Skeletal muscle cell (primary cell): ENCODE measurements around the gene POM121.
"Not testable (repeated sequence)": the region's sequence is repeated elsewhere in the genome, so short reads cannot be mapped to it uniquely, and the experiment has no call there.

Source experiments
- DNase-seq: peaks from one replicate; pipeline ENCODE4 v3.0.0-alpha.2; 2010; ENCODE audit warnings: low read depth
- H3K4me3 ChIP-seq: 2 replicates; pipeline ENCODE4 v1.5.1; 2011; ENCODE audit warnings: low read depth, mild to moderate bottlenecking, control low read depth, low read length, moderate library complexity

POM121 gene

DNA sequence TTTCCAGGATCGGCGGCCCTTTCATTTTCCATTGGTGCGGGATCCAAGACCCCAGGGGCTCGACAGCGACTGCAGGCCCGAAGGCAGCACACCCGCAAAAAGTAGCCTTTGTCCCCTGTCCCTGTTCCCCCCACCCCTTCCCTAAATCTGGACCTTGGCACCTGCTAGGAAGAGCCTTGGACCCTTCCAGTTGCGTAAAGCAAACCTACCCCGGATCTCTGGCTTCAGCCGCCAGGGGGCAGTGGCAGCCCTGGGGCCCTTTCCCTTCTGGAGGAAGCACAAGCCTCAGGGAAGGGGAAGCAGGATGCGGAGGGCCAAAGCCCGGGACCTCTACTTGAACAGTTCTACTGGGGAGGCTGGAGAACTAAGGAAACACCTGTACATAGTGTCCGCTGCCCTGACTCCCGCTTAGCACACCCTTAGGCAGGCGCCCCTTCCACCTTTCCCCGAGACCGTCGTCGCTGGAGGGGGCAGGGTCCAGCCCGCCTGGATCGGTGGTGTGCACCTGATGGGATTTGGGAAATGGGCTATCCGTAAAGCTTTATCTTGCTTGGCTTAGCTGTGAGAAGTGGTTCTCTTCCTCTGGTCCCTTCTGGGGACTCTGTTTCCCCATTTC lies 21.3 kb downstream of the POM121 start:
- DNase-seq, H3K4me3 ChIP-seq: not testable (repeated sequence)

DNA sequence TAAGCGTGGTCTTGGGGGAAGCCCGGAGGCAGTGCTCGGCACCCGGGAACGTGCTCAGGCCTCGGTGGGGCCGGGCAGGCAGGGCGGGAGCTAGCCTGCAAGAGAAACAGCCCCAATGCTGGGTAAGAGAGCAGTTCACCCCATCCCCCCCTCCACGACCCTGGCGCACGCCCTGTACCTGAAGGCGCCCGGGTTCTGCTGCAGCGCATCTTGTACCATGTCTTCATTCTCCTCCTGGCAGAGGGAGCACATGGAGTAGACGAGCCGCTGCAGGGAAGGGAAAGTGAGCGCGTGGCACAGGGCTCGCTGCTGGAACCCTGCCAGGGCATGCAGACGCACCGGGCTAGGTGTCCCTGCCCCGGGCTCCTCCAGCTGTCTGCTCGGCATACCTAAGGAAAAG lies 23.8 kb downstream of the POM121 start:
- not testable (repeated sequence) for H3K4me3 ChIP-seq, DNase-seq

DNA sequence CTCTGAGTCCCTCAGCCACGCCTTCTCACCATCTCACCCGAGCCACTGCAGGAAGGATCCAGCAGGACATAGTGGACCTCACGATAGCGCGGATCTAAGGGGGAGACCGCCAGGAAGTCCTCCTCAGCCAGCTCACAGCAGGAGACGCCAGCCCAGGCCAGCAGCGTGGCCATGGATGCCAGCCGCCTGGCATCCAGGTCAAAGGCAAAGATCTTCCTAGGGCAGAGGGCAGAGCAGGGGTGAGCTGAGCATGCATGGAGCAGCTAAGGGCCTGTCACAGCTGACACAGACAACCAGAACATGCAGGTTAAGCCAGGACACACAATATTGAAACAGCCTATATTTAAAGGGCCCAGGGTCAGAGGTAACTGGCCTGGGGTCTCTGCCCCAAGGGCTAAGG lies 24.4 kb downstream of the POM121 start:
- not testable (repeated sequence) for H3K4me3 ChIP-seq, DNase-seq

DNA sequence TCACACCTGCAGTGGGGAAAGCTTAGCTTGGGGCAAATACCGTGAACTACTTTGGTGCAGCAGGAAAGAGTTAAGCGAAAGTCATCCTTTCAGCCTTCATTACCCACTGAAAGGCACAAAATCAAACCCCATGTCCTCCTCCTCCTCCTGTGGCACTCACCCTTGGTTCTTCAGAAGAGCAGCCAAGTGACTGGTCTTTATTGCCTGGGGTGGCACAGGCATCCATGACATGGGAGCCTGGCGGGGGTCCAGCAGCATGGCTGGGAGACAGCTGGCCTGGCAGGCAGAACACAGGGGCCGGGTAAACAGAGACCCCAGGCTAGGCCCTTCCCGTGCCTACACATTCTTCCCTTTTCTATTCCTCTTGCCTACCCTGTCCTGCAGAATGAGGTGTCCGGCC lies 24.8 kb downstream of the POM121 start:
- DNase-seq, result not testable (repeated sequence)

DNA sequence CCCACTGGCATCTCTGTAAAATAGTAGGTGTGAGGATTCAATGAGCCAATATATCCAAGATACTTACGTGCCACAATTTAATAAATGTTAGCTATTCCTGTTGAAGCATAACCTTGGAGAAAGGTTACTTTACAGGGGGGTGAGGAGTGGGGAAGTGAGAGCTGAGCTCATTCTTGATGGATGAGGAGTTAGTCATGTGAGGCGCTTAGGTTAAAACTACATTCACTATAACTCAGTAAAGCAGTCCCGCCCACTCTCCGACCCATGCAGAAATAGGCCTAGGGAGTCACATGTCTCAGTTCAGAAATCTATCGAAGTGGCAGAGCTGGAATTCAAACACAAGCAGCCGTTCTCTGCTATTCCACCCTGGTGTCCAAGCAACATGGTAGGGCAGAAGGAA lies 25.5 kb downstream of the POM121 start:
- DNase-seq, H3K4me3 ChIP-seq: not testable (repeated sequence)

More for the DNA sequence above, 24.8 kb downstream of the POM121 start:
- H3K4me3 ChIP-seq, result not testable (repeated sequence)

DNA sequence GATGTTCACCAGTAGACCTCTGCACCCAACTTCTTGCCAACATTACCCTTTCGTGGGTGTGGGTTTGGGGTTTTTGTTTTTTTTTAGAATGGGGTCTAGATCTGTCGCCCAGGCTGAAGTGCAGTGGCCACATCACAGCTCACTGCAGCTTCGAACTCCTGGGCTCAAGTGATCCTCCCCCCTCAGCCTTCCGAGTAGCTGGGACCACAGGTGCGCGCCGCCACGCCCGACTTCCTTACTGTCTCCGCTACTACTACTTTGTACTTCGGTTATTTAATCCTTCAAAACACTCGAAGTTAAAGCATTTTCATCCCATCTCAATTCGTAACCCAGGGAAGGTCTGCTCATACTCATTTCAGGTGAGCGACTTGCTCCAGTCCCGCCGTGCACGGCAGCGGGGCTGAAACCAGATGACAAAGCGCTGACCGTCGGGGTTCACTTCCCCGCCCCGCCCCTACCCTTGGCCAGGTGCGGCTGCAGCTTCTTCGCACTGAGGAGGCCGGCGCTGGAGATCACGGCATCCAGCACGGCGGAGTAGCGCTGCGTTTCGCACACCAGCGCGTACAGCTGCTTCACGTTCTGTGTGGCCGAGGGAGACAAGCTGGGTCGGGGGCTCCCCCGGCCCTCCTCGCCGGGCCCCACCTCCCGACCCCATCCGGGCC lies 29.1 kb downstream of the POM121 start:
- DNase-seq, result not testable (repeated sequence)
- H3K4me3 ChIP-seq, result peak overlapping the region; percentile 32

DNA sequence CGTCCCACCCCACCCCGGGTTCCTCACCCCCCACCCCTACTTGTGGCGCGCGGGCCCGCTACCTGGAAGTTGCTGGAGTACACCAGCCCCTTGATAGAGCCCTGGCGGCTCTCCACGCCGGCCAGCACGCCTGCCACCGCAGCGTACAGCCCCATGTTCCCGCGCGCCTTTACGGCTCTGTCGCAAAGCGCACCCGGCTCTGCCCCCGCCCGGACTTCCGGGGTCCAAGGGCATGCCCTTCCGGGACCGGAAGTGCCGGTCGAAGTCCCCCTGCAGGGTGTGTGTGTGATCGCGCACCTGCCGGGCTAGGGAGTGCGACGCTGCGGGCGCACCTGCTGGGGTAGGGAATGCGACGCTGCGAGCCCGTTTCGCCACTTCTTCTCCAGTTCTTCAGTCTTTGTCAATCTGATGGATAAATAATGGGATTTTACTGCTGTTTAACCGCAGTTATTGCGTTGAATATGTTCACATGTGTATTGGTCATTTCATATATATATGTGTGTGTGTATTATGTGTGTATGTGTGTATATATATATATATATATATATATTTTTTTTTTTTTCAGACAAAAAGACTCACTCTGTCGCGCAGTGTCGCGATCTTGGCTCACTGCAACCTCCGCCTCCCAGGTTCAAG lies 29.8 kb downstream of the POM121 start:
- peak overlapping the region; percentile 32 for H3K4me3 ChIP-seq
- DNase-seq, result not testable (repeated sequence)

DNA sequence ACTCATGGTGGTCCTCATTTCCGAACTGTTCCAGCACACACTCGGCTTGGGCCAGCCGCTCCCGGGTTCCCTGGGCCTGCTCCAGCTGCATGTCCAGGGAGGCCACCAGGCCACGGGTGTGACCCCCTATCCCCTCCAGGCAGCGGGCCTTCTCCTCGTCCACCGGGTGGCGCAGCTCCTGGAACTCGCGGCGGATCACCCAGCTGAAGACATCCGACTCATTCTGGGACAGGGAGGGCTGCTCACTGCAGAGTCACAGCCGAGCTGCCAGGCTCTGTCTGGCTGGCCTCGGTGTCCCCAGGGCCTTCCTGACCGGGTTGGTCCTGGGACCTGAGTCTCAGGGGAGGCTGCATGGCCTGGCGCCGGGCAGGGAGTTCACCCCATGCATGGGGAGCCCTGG lies 35.1 kb downstream of the POM121 start:
- H3K4me3 ChIP-seq, DNase-seq: not testable (repeated sequence)

DNA sequence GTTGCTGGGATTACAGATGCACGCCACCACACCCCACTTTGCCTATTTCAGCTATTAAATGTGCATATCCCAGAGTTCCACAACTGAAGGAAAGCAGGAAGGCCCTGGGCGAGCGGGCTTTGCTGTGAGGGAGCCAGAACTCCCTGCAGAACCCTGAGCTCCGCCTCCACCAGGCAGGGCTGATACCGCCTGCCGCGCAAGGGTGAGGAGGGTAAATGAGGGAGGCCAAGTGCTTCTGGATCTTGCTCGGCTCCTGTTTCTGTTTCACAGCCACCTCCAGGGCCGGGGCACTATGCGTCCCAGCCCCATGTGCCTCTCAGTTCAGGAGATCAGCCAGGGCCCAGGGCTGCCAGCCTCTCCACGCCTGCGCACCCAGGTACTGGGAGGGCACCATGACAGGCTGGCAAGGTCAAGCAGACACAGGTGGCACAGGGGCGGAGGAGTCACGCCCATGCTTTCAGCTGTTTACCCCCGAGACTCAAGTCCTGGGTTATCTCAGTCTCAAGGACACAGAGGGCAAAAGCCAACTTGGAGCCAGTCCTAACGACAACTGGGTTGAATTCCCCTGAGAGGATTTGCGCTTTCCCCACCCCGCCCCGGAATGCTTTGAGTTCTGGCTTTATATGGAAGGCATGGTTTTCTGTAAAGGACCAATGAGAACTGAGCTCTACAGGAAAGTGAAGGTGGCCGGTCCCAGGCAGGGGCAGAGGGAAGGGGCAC lies 35.9 kb downstream of the POM121 start:
- not testable (repeated sequence) for H3K4me3 ChIP-seq, DNase-seq

DNA sequence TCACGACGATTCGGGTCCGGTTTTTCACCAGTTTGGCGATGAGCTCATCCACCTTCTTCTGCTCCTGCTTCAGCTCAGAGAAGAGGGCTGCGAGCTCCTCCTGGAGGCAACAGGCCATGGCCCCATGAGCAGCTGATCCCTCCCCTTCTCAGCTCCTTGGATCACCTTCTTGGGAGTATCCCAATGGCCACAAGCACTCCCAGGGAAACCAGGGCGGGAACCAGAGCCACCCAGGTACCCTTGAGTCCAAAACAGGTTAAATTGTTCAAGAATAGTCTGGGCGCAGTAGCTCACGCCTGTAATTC lies 36.4 kb downstream of the POM121 start:
- H3K4me3 ChIP-seq, DNase-seq: not testable (repeated sequence)

DNA sequence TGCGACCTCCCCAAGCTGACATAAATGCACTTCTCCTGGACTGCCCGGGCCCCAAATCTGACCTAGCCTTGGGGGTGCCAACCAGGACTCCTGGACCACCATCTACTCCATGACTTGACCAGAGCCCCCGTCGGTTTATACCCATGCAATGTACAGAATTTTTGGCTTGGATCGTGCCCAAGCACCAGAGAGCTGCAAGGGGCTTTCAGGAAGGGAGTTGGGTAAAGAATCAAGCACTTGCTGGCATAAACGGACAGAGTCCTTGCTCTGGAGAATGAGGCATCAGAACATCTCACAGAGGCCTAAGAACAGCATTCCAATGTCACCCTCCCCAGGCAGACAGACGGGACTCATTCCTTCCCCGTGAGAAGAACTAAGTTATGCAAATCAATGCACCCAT lies 38.2 kb downstream of the POM121 start:
- not testable (repeated sequence) for H3K4me3 ChIP-seq, DNase-seq

DNA sequence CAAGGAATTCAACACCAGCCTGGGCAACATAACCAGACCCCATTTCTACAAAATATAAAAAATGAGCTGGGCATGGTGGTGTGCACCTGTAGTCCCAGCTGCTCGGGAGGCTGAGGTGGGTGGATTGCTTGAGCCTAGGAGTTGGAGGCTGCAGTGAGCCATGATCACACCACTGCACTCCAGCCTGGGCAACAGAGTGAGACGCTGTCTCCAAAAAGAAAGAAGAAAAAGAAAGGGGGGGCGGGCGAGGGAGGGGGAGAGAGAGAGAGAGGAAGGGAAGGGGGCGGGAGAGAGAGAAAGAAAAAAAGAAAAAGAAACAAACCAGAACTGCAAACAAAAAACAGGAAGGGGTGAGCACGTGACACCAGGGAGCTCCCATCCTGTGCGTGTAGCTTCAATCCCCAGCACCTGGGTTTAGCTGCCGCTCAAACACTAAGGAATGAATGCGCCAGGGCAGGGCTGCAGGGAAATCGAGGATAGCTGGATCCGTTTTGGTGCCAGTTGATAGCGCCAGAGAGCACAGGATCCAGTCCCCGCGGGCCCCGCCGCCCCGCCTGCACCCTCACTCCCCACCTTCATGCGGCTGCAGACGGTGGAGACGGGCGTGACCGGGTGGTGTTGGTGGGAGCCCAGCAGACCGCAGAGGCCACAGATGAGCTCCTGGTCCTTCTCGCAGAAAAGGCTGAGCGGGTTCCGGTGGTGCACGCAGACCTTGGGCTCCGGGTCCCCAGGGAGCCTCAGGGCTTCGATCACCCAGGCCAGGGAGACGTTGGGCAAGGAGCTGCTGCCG lies 40.5 kb downstream of the POM121 start:
- H3K4me3 ChIP-seq, DNase-seq: not testable (repeated sequence)

DNA sequence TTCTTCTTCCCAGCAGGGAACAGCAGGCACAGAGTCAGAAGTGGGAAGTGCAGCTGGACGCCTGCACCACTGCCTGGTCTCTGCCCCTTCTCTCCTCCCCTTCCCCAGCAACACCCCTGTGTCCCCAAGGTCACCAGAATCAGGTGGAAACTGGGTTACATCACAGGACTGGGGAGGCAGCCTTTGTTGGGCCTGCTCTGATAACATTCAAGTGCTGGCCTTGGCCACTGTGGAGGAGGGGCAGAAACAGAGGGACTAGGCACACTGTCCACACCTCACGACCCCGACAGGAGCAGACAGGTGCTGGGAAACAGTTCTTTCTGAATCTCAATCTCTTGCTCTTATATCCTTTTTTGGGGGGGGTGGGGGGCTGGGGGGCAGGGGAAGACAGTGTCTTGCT lies 42.0 kb downstream of the POM121 start:
- DNase-seq, result not testable (repeated sequence)

DNA sequence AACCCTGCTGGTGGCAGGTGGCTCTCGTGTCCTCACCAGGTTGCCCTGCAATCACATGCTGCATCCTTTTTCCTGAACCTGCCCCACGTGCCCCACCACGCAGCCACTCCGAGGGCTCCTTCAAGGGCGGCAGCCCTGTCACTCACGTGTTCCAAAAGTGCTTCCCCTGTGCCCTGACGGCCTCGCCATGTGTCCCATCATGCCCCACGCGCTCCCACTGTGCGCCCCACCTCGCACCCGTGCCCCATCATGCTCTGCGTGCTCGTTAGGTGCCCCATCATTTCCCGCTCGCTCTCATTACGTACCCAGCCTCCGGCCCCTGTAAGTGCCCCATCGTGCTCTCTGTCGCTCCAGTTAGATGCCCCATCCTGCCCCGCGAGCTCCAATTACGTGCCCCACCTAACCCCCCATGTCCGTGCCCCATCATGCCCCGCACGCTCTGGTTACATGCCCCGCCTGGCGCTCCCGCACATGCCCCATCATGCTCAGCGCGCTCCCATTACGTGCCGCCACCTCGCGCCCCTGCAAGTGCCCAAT lies 44.2 kb downstream of the POM121 start, which contains the start of gene TRIM74:
Gene TRIM74 (minus strand): TSS at position 487 of the 537 bp plus-strand sequence. CDS start 3,309 bp downstream, outside the sequence.
- H3K4me3 ChIP-seq, result not testable (repeated sequence)

More for the DNA sequence above, 42.0 kb downstream of the POM121 start:
- not testable (repeated sequence) for H3K4me3 ChIP-seq

DNA sequence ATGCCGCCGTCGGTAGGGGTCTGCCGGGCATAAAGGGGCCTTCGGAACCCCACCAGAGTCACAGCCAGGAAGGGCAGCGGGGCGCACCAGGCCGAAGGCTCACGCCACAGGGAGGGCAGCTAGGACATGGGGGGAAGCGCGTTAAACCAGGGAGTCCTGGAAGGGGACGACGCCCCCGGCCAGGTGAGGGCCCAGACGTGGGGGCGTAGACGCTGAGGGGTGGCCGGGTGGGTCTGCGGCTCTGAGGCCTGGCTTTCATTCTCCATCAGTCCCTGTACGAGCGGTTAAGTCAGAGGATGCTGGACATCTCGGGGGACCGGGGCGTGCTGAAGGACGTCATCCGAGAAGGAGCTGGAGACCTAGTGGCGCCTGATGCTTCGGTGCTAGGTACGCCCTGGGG lies 44.8 kb downstream of the POM121 start:
- DNase-seq, H3K4me3 ChIP-seq: not testable (repeated sequence)

More for the DNA sequence above, 44.2 kb downstream of the POM121 start, which contains the start of gene TRIM74:
- DNase-seq, result not testable (repeated sequence)

DNA sequence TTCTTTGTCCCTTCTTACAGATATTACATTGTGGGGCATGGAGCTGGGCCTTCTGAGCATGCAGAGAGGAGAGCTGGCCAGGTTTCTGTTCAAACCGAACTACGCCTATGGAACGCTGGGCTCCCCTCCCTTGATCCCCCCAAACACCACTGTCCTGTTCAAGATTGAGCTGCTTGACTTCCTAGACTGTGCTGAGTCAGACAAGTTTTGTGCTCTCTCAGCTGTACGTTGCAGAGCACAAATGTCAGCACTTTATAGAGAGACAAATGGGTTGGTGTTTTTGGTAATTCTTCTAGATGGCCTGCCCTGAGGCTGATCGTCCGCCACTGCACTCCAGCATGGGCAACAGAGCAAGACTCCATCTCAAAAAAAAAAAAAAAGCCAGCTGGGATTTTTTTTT lies 46.6 kb downstream of the POM121 start:
- DNase-seq, H3K4me3 ChIP-seq: not testable (repeated sequence)

DNA sequence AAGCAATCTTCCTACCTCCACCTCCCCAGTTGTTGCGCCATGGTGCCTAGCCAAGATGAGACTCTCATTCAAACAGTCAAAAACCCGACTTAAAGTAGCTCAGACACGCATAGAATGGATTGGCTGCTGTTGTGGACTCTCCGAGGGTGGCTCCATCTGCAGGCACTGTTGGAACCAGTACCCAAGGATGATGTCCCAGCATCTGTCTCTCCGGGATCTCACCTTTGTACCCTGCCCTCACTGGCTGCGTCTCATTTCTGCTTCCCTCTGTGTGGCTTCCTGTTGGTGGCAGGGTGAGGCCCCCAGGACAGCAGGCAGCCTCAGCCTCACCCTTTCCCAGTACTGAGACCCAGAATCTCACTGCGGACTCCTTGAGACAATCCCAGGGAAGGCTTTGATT lies 49.9 kb downstream of the POM121 start:
- H3K4me3 ChIP-seq, DNase-seq: not testable (repeated sequence)

DNA sequence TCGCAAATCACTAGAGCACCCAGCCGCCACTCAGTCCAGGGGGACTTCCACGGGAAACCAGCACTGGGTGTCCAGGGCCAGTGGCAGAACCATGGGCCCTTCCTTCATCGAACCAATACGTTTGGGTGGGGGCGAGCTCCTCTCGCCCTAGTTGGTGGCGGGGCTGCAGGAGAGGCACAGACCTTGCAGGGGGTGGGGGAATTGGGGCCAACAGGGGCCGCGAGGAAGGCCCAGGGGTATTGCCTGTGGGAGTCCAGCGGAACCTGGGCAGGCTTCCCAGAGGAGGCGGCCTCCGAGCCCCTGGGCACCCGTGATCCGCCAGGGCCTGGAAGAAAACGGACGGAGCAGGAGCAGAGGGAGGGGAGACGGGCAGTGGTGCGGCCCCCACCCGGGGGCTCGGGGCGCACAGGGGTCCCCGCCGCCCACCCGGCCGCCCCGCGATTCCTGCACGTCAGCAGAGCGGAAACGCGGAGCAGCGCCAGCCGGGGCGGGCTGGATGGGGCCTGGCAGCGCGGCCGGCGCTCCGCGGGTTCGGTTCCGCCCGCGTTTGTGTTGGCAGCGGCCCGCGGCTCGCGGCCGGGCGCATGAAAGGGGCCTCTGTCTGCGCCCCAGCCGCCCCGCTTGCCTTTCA lies 50.9 kb downstream of the POM121 start:
- H3K4me3 ChIP-seq, DNase-seq: not testable (repeated sequence)
